HL-60 (cell line): ENCODE data around the gene GAST.

Experiments
- DNase-seq, 2 experiments: peaks; one replicate each; pipeline ENCODE4 v3.0.0-alpha.2; 2010 to 2020; ENCODE audit warnings: low read depth in 1 of 2, low spot score in 1 of 2
- H3K27ac ChIP-seq: fragments of 250-450 bp; sonication (Bioruptor Pico); replicated peaks from 2 replicates; pipeline ENCODE4 v1.5.1; 2020; ENCODE audit warnings: mild to moderate bottlenecking, moderate library complexity
- H3K27me3 ChIP-seq: fragments of 250-450 bp; sonication (Bioruptor Pico); 2 replicates; pipeline ENCODE4 v1.5.1; 2021; ENCODE audit warnings: mild to moderate bottlenecking, moderate library complexity; ENCODE audit not compliant: insufficient read depth, poor library complexity, severe bottlenecking
- H3K4me3 ChIP-seq: replicated peaks from 2 replicates; pipeline ENCODE4 v1.5.1; 2011; ENCODE audit warnings: mild to moderate bottlenecking, control low read depth, low read length; ENCODE audit not compliant: insufficient read depth
- GABPA ChIP-seq: IDR thresholded peaks from 2 replicates; pipeline ENCODE4 v1.6.1; 2012; ENCODE audit warnings: low read depth
- POLR2AphosphoS5 ChIP-seq: IDR thresholded peaks from 2 replicates; pipeline ENCODE4 v1.6.1; 2012; ENCODE audit warnings: low read depth
- SPI1 ChIP-seq: IDR thresholded peaks from 2 replicates; pipeline ENCODE4 v1.6.1; 2012; ENCODE audit warnings: low read depth, mild to moderate bottlenecking, borderline replicate concordance
- long read RNA-seq: library from polyadenylated mRNA; unstranded; transcript quantifications from one replicate; pipeline ENCODE4 v2.0.0, GENCODE V29; 2020
- TF ChIP-seq, protein P1 (sequence below): IDR thresholded peaks from one replicate; pipeline ENCODE4 v1.5.1; 2011; ENCODE audit warnings: low read length, control low read depth, inconsistent platforms; ENCODE audit not compliant: insufficient read depth
- TF ChIP-seq, protein P2 (sequence below): IDR thresholded peaks from 2 replicates; pipeline ENCODE4 v1.6.1; 2012; ENCODE audit warnings: low read depth; ENCODE audit not compliant: insufficient replicate concordance

Gene GAST, protein sequence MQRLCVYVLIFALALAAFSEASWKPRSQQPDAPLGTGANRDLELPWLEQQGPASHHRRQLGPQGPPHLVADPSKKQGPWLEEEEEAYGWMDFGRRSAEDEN
- long read RNA-seq = 0 reads

DNA sequence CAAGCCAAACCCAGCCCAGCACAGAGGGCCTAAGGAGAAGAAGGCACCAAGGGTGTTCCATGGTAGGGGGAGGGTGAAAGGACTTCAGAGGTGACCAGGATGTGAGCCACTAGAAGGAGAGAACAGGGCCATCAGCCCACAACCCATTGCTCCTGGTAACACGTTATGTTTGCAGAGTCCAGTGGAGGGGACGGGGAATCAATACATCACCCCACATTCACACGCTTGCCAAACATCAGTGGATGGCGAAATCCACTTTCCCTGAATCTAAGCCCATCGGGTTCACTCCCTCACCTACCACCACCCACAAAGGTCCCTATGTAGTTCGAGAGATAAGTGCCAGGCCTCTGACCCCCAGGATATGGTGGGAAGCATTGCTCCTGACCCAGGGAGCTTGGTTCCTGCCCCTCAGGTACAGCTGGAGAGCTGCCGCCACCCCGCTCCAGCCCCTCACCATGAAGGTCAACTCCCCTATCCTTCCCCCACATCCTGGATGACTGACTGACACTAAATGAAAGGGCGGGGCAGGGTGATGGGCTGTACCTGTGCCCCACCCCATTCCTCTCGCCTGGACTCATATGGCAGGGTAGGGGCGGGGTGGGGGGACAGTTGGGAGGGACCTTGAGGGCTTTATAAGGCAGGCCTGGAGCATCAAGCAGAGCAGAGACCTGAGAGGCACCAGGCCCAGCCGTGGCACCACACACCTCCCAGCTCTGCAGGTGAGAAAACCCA lies at the start of gene GAST:
TSS of gene GAST (plus strand) at position 663 of the 732 bp plus-strand sequence. CDS start 3,106 bp downstream, outside the sequence.
- Histone ChIP-seq H3K4me3 (no peak within 1 kb of the TSS), H3K27me3 (no peaks in the 10 kb centered on the region), H3K27ac (no peak within 1 kb of the TSS)
- DNase-seq = no peak
- TF ChIP-seq GABPA (no peak), POLR2AphosphoS5 (no peak), SPI1 (no peak)
- TF ChIP-seq, protein P1, sequence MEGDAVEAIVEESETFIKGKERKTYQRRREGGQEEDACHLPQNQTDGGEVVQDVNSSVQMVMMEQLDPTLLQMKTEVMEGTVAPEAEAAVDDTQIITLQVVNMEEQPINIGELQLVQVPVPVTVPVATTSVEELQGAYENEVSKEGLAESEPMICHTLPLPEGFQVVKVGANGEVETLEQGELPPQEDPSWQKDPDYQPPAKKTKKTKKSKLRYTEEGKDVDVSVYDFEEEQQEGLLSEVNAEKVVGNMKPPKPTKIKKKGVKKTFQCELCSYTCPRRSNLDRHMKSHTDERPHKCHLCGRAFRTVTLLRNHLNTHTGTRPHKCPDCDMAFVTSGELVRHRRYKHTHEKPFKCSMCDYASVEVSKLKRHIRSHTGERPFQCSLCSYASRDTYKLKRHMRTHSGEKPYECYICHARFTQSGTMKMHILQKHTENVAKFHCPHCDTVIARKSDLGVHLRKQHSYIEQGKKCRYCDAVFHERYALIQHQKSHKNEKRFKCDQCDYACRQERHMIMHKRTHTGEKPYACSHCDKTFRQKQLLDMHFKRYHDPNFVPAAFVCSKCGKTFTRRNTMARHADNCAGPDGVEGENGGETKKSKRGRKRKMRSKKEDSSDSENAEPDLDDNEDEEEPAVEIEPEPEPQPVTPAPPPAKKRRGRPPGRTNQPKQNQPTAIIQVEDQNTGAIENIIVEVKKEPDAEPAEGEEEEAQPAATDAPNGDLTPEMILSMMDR = no peak
- TF ChIP-seq, protein P2, sequence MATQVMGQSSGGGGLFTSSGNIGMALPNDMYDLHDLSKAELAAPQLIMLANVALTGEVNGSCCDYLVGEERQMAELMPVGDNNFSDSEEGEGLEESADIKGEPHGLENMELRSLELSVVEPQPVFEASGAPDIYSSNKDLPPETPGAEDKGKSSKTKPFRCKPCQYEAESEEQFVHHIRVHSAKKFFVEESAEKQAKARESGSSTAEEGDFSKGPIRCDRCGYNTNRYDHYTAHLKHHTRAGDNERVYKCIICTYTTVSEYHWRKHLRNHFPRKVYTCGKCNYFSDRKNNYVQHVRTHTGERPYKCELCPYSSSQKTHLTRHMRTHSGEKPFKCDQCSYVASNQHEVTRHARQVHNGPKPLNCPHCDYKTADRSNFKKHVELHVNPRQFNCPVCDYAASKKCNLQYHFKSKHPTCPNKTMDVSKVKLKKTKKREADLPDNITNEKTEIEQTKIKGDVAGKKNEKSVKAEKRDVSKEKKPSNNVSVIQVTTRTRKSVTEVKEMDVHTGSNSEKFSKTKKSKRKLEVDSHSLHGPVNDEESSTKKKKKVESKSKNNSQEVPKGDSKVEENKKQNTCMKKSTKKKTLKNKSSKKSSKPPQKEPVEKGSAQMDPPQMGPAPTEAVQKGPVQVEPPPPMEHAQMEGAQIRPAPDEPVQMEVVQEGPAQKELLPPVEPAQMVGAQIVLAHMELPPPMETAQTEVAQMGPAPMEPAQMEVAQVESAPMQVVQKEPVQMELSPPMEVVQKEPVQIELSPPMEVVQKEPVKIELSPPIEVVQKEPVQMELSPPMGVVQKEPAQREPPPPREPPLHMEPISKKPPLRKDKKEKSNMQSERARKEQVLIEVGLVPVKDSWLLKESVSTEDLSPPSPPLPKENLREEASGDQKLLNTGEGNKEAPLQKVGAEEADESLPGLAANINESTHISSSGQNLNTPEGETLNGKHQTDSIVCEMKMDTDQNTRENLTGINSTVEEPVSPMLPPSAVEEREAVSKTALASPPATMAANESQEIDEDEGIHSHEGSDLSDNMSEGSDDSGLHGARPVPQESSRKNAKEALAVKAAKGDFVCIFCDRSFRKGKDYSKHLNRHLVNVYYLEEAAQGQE = no peak

DNA sequence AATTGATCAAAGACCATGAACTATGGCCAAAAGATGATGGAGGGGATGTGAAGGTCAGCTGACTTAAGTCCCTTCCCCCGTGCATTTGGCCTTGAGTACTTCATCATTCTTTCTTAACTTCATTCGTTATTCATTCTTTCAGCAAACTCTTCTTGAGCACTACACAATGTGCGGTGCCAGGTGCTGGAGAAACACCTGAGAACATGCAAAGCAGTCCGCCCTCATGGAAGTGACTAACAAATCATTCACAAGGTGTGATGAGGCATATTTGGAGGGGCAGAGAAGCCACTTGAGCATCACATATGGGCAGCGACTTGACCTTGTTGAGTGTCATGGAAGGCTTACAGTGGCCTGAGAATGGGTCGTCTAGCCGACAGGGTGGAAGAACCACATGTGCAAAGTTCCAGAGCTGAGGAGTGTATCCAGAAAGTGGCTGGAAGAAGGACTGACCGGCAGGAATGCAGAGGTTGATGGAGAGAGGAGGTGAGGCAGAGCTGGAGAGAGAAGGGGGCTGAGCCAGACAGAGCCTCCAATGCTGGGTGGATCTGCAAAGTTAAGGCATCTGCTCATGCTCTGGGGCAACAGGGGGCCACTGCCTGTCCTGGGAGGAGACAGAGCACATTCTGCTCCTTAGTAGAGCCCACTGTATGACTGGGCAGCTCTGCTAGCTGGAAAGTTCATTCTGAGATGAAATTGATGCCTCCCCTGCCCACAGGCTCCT lies 48.5 kb upstream of the GAST start:
- TF ChIP-seq POLR2AphosphoS5 = no peak
- TF ChIP-seq GABPA = no peak
- TF ChIP-seq SPI1 = no peak
- TF ChIP-seq, protein P1 = no peak
- TF ChIP-seq, protein P2 = no peak
- H3K27me3 ChIP-seq = no peaks in the 10 kb centered on the region
- H3K4me3 ChIP-seq = no peak overlapping the region

DNA sequence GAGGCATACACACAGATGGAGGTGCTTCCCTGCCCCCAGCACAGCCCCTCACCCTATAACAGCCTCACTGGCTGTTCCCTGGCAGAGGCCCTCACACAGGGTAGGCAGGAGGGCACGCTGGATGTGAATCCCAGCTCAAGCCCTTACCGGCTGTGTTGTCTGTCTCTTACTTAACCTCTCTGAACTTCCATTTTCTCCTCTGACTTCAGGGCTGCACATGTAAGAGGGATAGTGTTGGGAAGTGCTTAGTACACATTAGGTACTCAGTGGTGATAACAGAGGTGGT lies 48.0 kb upstream of the GAST start:
- no peak for TF ChIP-seq GABPA
- TF ChIP-seq, protein P2 = no peak
- Histone ChIP-seq H3K4me3 (no peak overlapping the region), H3K27ac (no peak overlapping the region), H3K27me3 (no peaks in the 10 kb centered on the region)
- no peak for DNase-seq

More for the DNA sequence above, 48.5 kb upstream of the GAST start:
- H3K27ac ChIP-seq = no peak overlapping the region
- no peak for DNase-seq
